PC-9 (cell line): Measurements from ENCODE around the gene ABCA5. TPM values are rescaled to one million over a fixed set of nuclear protein-coding genes. Genes with fewer than 3 reads are reported as not detected.

ENCODE experiments used
- BruUV-seq: library from RNA; stranded (reverse); fragments of 400-500 nt; replicated peaks from 2 replicates; lab custom pipeline; 2021; lab: Mats Ljungman, UMichigan
- CTCF ChIA-PET: fragments of 300-600 bp; sonication (Branson Sonifier 250); formaldehyde crosslinking; loops from one replicate; lab custom pipeline; 2022; ENCODE audit warnings: antibody characterized with exemption; lab: Charles Lee
- POLR2A ChIA-PET: fragments of 300-600 bp; sonication (Branson Sonifier 250); formaldehyde crosslinking; loops from one replicate; lab custom pipeline; 2022; ENCODE audit warnings: antibody characterized with exemption; ENCODE audit not compliant: unreplicated experiment; lab: Charles Lee
- DNase-seq, 2 experiments: peaks; one replicate each; pipeline versions ENCODE4 v3.0.0 to v3.0.0-alpha.2; 2015 to 2022; ENCODE audit warnings: mixed read lengths in 1 of 2
- H2AFZ ChIP-seq: fragments of 200-600 bp; sonication (generic); 2 replicates; pipeline ENCODE4 v1.8.1; 2017; ENCODE audit warnings: antibody characterized with exemption
- H3F3A ChIP-seq: fragments of 200-600 bp; sonication (generic); 2 replicates; pipeline ENCODE4 v1.8.1; 2017; ENCODE audit warnings: antibody characterized with exemption, mild to moderate bottlenecking, low read depth; ENCODE audit not compliant: insufficient read depth
- H3K27ac ChIP-seq: fragments of 200-600 bp; sonication (generic); 2 replicates; pipeline ENCODE4 v1.6.1; 2016; ENCODE audit warnings: mixed run types
- H3K27me3 ChIP-seq: fragments of 200-600 bp; sonication (generic); 2 replicates; pipeline ENCODE4 v1.6.1; 2016; ENCODE audit warnings: low read depth, mixed run types; ENCODE audit not compliant: insufficient read depth
- H3K36me3 ChIP-seq: fragments of 200-600 bp; sonication (generic); 2 replicates; pipeline ENCODE4 v1.6.1; 2016; ENCODE audit warnings: low read depth, mixed run types
- H3K4me1 ChIP-seq: fragments of 200-600 bp; sonication (generic); replicated peaks from 2 replicates; pipeline ENCODE4 v1.6.1; 2016; ENCODE audit warnings: mixed run types; ENCODE audit not compliant: insufficient read depth
- H3K4me2 ChIP-seq: fragments of 200-600 bp; sonication (generic); 2 replicates; pipeline ENCODE4 v1.6.1; 2017; ENCODE audit warnings: mixed run types
- H3K4me3 ChIP-seq: fragments of 200-600 bp; sonication (generic); 2 replicates; pipeline ENCODE4 v1.6.1; 2016; ENCODE audit warnings: mixed run types
- H3K79me2 ChIP-seq: fragments of 200-600 bp; sonication (generic); 2 replicates; pipeline ENCODE4 v1.6.1; 2017; ENCODE audit warnings: low read depth, mixed run types
- H3K9me2 ChIP-seq: fragments of 200-600 bp; sonication (generic); 2 replicates; pipeline ENCODE4 v1.8.1; 2017; ENCODE audit warnings: mild to moderate bottlenecking; ENCODE audit not compliant: insufficient read depth
- H3K9me3 ChIP-seq: fragments of 200-600 bp; sonication (generic); 2 replicates; pipeline ENCODE4 v1.8.1; 2016; ENCODE audit warnings: low read depth; ENCODE audit not compliant: insufficient read depth
- H4K20me1 ChIP-seq: fragments of 200-600 bp; sonication (generic); 2 replicates; pipeline ENCODE4 v1.8.1; 2017; ENCODE audit not compliant: insufficient read depth
- CTCF ChIP-seq: fragments of 200-600 bp; sonication (generic); conservative IDR thresholded peaks from 2 replicates; pipeline ENCODE4 v1.6.1; 2017; ENCODE audit warnings: mixed run types, antibody characterized with exemption, mild to moderate bottlenecking, moderate library complexity
- EZH2 ChIP-seq: fragments of 200-600 bp; sonication (generic); IDR thresholded peaks from 2 replicates; pipeline ENCODE4 v1.8.0; 2017; ENCODE audit warnings: antibody characterized with exemption, low read depth
- intact Hi-C: fragments of 100-400 bp; cut with micrococcal nuclease; formaldehyde crosslinking; loops from one replicate; pipeline ENCODE4 v1.10.0; 2022; ENCODE audit not compliant: unreplicated experiment
- total RNA-seq: library from RNA; stranded (reverse); gene quantifications from 2 replicates; pipeline ENCODE4 v1.2.3, GENCODE V29; 2021

Gene ABCA5
- total RNA-seq, 1 experiment from 2014 or later = 3.8 TPM

GRCh38 chr17:69367298-69367697 lies 40.4 kb upstream of the ABCA5 start:
- no TSS peak for BruUV-seq
- no peaks in the 10 kb centered on the region for H3K36me3 ChIP-seq
- no peaks in the 10 kb centered on the region for H3K9me3 ChIP-seq
- TF ChIP-seq CTCF (no peak), EZH2 (no peak)
- H3K4me2 ChIP-seq = no peak overlapping the region
- CTCF ChIA-PET = no interaction called here
- no peaks in the 10 kb centered on the region for H3K9me2 ChIP-seq
- no peaks in the 10 kb centered on the region for H3K79me2 ChIP-seq
- no peaks in the 10 kb centered on the region for H3F3A ChIP-seq
- no peak overlapping the region for H3K4me3 ChIP-seq
- H2AFZ ChIP-seq = no peak overlapping the region
- H3K27me3 ChIP-seq = no peaks in the 10 kb centered on the region
- intact Hi-C loops = no loop called here
- POLR2A ChIA-PET = no interaction called here
- no peaks in the 10 kb centered on the region for H3K4me1 ChIP-seq
- H4K20me1 ChIP-seq = no peaks in the 10 kb centered on the region
- DNase-seq = no peak
- no peak overlapping the region for H3K27ac ChIP-seq

- Histone ChIP-seq H3K4me2 (no peak overlapping the region), H3K4me1 (no peaks in the 10 kb centered on the region), H4K20me1 (no peaks in the 10 kb centered on the region), H3K36me3 (no peaks in the 10 kb centered on the region), H3F3A (no peaks in the 10 kb centered on the region), H3K9me2 (no peaks in the 10 kb centered on the region; the same call in 1 of the 2 replicates), H2AFZ (no peak overlapping the region), H3K4me3 (no peak overlapping the region), H3K79me2 (no peaks in the 10 kb centered on the region), H3K27me3 (no peaks in the 10 kb centered on the region), H3K27ac (no peak overlapping the region), H3K9me3 (no peaks in the 10 kb centered on the region)
- no TSS peak for BruUV-seq
- intact Hi-C loops = no loop called here
- no peak for DNase-seq
- no peak for TF ChIP-seq CTCF
- TF ChIP-seq EZH2 = no peak
- ChIA-PET POLR2A (no interaction called here), CTCF (no interaction called here)
Measured at GRCh38 chr17:69363488-69364210, 36.7 kb upstream of the ABCA5 start.

- Histone ChIP-seq H3K36me3 (no peaks in the 10 kb centered on the region), H3K27me3 (no peaks in the 10 kb centered on the region), H3K4me2 (no peak overlapping the region), H3K4me3 (no peak overlapping the region), H3K79me2 (no peaks in the 10 kb centered on the region), H4K20me1 (no peaks in the 10 kb centered on the region), H3F3A (no peaks in the 10 kb centered on the region), H3K9me2 (no peaks in the 10 kb centered on the region; the same call in 1 of the 2 replicates), H3K4me1 (no peaks in the 10 kb centered on the region), H3K9me3 (no peaks in the 10 kb centered on the region), H3K27ac (no peak overlapping the region), H2AFZ (no peak overlapping the region)
- ChIA-PET CTCF (interaction anchor here (0.6 kb wide), 1 partner anchor 962 kb away, joined by 7 read pairs; no protein-coding TSS in a partner anchor), POLR2A (interaction anchor here (0.7 kb wide), 1 partner anchor 35 kb away, joined by 3 read pairs; no protein-coding TSS in a partner anchor)
- intact Hi-C loops = no loop called here
- no TSS peak for BruUV-seq
- no peak for TF ChIP-seq EZH2
- TF ChIP-seq CTCF = no peak
- no peak for DNase-seq
Measured at GRCh38 chr17:69361156-69361555, 34.2 kb upstream of the ABCA5 start.
